Psoas muscle (tissue), 8 donors: ENCODE data around the gene SPTBN4. TPM values are rescaled to one million over a fixed set of nuclear protein-coding genes. Genes with fewer than 3 reads are reported as not detected.

ENCODE experiments used
- ATAC-seq, 4 donors: fragments of 200-7000 bp; cut with Tn5 transposase; one replicate each; pipeline ENCODE4 v1.9.1; 2020; ENCODE audit warnings: moderate library complexity in 3 of 4, mild to moderate bottlenecking in 2 of 4
- DNase-seq, 2 donors: peaks; one replicate each; pipeline ENCODE4 v3.0.0-alpha.2; 2020
- H3K27ac ChIP-seq: fragments of 200-600 bp; one replicate; pipeline ENCODE4 v1.8.0; 2022
- H3K27me3 ChIP-seq, 3 donors: fragments of 200-600 bp in 1 of 3; one replicate each; pipeline versions ENCODE4 v1.6.1 to v1.8.0; 2013 to 2022; ENCODE audit warnings: low read length in 2 of 3, mild to moderate bottlenecking in 2 of 3, moderate library complexity in 1 of 3; ENCODE audit not compliant: insufficient read depth in 3 of 3
- H3K36me3 ChIP-seq, 2 donors: fragments of 200-600 bp in 1 of 2; one replicate each; pipeline versions ENCODE4 v1.6.1 to v1.8.0; 2013 to 2022; ENCODE audit warnings: low read depth in 1 of 2, mild to moderate bottlenecking in 1 of 2, moderate library complexity in 1 of 2; ENCODE audit not compliant: insufficient read depth in 1 of 2
- H3K4me1 ChIP-seq: fragments of 200-600 bp; one replicate; pipeline ENCODE4 v1.8.0; 2022
- H3K4me3 ChIP-seq: fragments of 200-600 bp; one replicate; pipeline ENCODE4 v1.8.0; 2022; ENCODE audit warnings: mild to moderate bottlenecking
- H3K9me3 ChIP-seq: fragments of 200-600 bp; one replicate; pipeline ENCODE4 v1.8.0; 2022
- CTCF ChIP-seq: fragments of 200-600 bp; IDR thresholded peaks from one replicate; pipeline ENCODE4 v1.8.0; 2022; ENCODE audit warnings: antibody characterized with exemption
- WGBS, 3 donors: extraction: QIAGEN DNeasy Blood & Tissue Kit; methylation state at CpG; one replicate each; pipeline versions ENCODE4 v1.1.6 to v1.1.7; 2013; 5-methylcytosine and 5-hydroxymethylcytosine counted together
- intact Hi-C, 2 donors: fragments of 100-400 bp; cut with DNase I; formaldehyde crosslinking; loops; one replicate each; pipeline versions ENCODE4 v1.11.0 to v1.14.2; 2022
- polyA plus RNA-seq, 3 donors: library from polyadenylated mRNA; stranded (reverse); fragments of 200-250 nt; gene quantifications; one replicate each; pipeline ENCODE4 v1.2.3, GENCODE V29; 2013
- total RNA-seq, 4 donors: library from RNA; stranded (reverse); fragmentation: NEBNext Ultra II Directional in 2 of 4; extraction: Animal tissue kit (Norgen Biotek cat#: 25700) in 2 of 4; gene quantifications; one replicate each; pipeline versions ENCODE4 v1.2.1 to v1.2.4, GENCODE V29; 2021 to 2023
- donor health status: healthy with polysubstance abuse.
- donor health status: DM: no; HTN: no; CAD: no; lungs with moderate emphysema.
- donor health status: Bipolar disorder and iron deficiency.
- donor health status: healthy.
- donor health status: DM: yes; HTN: yes; CAD: no.
- donor health status: DM: no; HTN: no; CAD: no.
- donor health status: DM: no; HTN: no; CAD: no.
- donor health status: DM: yes; HTN: yes; CAD: no.

The SPTBN4 gene
- total and polyA plus RNA-seq, 7 donors: 0.66 to 4.7 (median 2.8) TPM

- 19 to 23% (median 20%) methylated on average over 29 of the region's 29 CpGs for WGBS, 3 donors
- Histone ChIP-seq H3K4me3 (peak overlapping the region; percentile 61), H3K4me1 (peaks cover 15% of the 10 kb centered on the region), H3K9me3 (no peaks in the 10 kb centered on the region), H3K36me3 (no peaks in the 10 kb centered on the region), H3K27ac (peak overlapping the region; percentile 66), H3K27me3 (peaks cover 0 to 2% (median 0%) of the 10 kb centered on the region in 3 donors)
- peak; percentile 72 to 88 for DNase-seq
- peak; percentile 54 to 71 (median 60) for ATAC-seq
- intact Hi-C loops: no loop called here
- TF ChIP-seq CTCF: no peak
Measured at GRCh38 chr19:40610396-40611064, 143.7 kb downstream of the SPTBN4 start.

GRCh38 chr19:40611096-40611495, 144.3 kb downstream of the SPTBN4 start:
- TF ChIP-seq CTCF: no peak
- DNase-seq: no peak
- peaks cover 0 to 2% (median 0%) of the 10 kb centered on the region in 3 donors for H3K27me3 ChIP-seq

GRCh38 chr19:40611900-40612698, 145.3 kb downstream of the SPTBN4 start:
- Histone ChIP-seq H3K27me3 (peaks cover 0 to 2% (median 0%) of the 10 kb centered on the region in 3 donors), H3K4me1 (peaks cover 6% of the 10 kb centered on the region), H3K27ac (no peak overlapping the region), H3K9me3 (no peaks in the 10 kb centered on the region), H3K4me3 (no peak overlapping the region), H3K36me3 (no peaks in the 10 kb centered on the region)
- intact Hi-C loops: no loop called here
- WGBS, 3 donors: 93 to 97% (median 97%) methylated on average over 9 to 10 of the region's 10 CpGs
- DNase-seq (no peak), ATAC-seq (no peak)
- TF ChIP-seq CTCF: no peak

More at GRCh38 chr19:40611096-40611495, 144.3 kb downstream of the SPTBN4 start:
- WGBS, 3 donors: 83 to 90% (median 86%) methylated on average over 14 to 15 of the region's 15 CpGs
- intact Hi-C loops: no loop called here
- no peaks in the 10 kb centered on the region for H3K36me3 ChIP-seq
- H3K4me3 ChIP-seq: no peak overlapping the region
- no peak overlapping the region for H3K27ac ChIP-seq
- peaks cover 9% of the 10 kb centered on the region for H3K4me1 ChIP-seq
- H3K9me3 ChIP-seq: no peaks in the 10 kb centered on the region
- ATAC-seq: no peak

DNA sequence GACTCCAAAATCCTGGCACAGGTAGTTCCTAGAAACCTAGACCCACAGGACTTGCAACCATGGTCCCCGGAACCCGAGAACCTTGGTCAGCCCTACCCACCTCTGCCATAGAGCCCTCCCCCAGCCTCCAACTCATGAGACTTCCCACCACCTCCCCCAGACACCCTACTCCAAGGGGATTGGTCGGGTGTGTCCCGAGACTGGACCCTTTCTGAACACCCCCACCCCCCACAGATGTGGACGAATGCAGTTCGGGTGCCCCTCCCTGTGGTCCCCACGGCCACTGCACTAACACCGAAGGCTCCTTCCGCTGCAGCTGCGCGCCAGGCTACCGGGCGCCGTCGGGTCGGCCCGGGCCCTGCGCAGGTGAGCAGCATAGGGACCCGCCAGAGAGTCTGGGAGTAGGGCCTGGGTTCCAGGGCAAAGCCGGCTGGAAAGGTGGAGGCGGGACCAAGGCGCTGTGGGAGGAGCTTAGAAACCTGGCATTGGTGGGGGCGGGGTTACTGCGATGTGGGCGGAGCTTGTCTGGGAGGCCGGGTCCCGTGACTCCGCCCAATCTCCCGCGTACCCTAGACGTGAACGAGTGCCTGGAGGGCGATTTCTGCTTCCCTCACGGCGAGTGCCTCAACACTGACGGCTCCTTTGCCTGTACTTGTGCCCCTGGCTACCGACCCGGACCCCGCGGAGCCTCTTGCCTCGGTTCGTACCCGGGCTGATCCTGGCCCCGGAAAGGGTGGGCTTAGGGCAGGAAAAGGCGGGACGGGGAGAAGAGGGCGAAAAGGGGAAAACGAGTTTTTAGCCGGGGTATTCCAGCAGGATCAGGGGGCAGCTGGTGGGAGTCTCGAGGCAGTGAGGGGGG, 146.3 kb downstream of the SPTBN4 start:
- Histone ChIP-seq H3K4me1 (peaks cover 6% of the 10 kb centered on the region), H3K4me3 (peak overlapping the region; percentile 58), H3K9me3 (no peaks in the 10 kb centered on the region), H3K27ac (no peak overlapping the region), H3K27me3 (no peaks in the 10 kb centered on the region), H3K36me3 (no peaks in the 10 kb centered on the region)
- intact Hi-C loops: no loop called here
- DNase-seq (peak in 1 of 2 donors; percentile 74), ATAC-seq (no peak)
- TF ChIP-seq CTCF: no peak
- 58 to 62% (median 60%) methylated on average over 47 to 50 of the region's 50 CpGs for WGBS, 3 donors
